HL-60 (cell line): ENCODE results near the gene DZANK1.

Experiments used
- GABPA ChIP-seq: IDR thresholded peaks from 2 replicates; pipeline ENCODE4 v1.6.1; 2012; ENCODE audit warnings: low read depth
- POLR2AphosphoS5 ChIP-seq: IDR thresholded peaks from 2 replicates; pipeline ENCODE4 v1.6.1; 2012; ENCODE audit warnings: low read depth
- TF ChIP-seq, protein P1 (sequence below): IDR thresholded peaks from one replicate; pipeline ENCODE4 v1.5.1; 2011; ENCODE audit warnings: low read length, control low read depth, inconsistent platforms; ENCODE audit not compliant: insufficient read depth

DNA sequence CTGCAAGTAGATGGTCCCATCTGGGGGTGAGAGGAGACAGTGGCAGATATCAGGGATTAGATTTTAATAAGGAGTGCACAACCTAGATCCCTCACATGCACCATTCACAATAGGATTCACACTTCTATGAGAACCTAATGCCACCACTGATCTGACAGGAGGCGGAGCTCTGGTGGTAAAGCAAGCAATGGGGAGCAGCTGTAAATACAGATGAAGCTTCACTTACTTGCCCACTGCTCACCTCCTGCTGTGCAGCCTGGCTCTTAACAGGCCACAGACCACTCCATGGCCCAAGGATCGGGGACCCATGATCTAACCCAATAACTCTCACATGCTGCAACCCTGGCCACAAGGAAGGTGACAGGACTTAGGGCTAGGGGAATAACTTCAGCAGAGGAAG is 103.1 kb downstream of the DZANK1 start:
- TF ChIP-seq, protein P1, sequence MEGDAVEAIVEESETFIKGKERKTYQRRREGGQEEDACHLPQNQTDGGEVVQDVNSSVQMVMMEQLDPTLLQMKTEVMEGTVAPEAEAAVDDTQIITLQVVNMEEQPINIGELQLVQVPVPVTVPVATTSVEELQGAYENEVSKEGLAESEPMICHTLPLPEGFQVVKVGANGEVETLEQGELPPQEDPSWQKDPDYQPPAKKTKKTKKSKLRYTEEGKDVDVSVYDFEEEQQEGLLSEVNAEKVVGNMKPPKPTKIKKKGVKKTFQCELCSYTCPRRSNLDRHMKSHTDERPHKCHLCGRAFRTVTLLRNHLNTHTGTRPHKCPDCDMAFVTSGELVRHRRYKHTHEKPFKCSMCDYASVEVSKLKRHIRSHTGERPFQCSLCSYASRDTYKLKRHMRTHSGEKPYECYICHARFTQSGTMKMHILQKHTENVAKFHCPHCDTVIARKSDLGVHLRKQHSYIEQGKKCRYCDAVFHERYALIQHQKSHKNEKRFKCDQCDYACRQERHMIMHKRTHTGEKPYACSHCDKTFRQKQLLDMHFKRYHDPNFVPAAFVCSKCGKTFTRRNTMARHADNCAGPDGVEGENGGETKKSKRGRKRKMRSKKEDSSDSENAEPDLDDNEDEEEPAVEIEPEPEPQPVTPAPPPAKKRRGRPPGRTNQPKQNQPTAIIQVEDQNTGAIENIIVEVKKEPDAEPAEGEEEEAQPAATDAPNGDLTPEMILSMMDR = no peak
- TF ChIP-seq POLR2AphosphoS5 (no peak), GABPA (no peak)
